SJSA1 (cell line): Measurements from ENCODE around the gene VEGFD. TPM values are rescaled to one million over a fixed set of nuclear protein-coding genes. Genes with fewer than 3 reads are reported as not detected.
A peak's percentile ranks its signal among the peaks of the same experiment; 100 is the strongest.

Experiments
- DNase-seq, 2 experiments: peaks; one replicate each; pipeline ENCODE4 v3.0.0-alpha.2; 2015 to 2020; ENCODE audit warnings: low spot score in 2 of 2, low read depth in 1 of 2
- H3K27ac ChIP-seq: fragments of 250-450 bp; sonication (Bioruptor Pico); 2 replicates; pipeline ENCODE4 v1.5.1; 2020; ENCODE audit warnings: mild to moderate bottlenecking, moderate library complexity
- H3K27me3 ChIP-seq: fragments of 250-450 bp; sonication (Bioruptor Pico); replicated peaks from 2 replicates; pipeline ENCODE4 v1.5.1; 2020; ENCODE audit warnings: mild to moderate bottlenecking, moderate library complexity
- H3K36me3 ChIP-seq: fragments of 250-450 bp; sonication (Bioruptor Pico); 2 replicates; pipeline ENCODE4 v1.5.1; 2020; ENCODE audit warnings: mild to moderate bottlenecking
- H3K4me1 ChIP-seq: fragments of 250-450 bp; sonication (Bioruptor Pico); replicated peaks from 2 replicates; pipeline ENCODE4 v1.6.1; 2021; ENCODE audit warnings: mild to moderate bottlenecking
- H3K4me3 ChIP-seq: fragments of 250-450 bp; sonication (Bioruptor Pico); 2 replicates; pipeline ENCODE4 v1.5.1; 2020; ENCODE audit warnings: mild to moderate bottlenecking
- H3K9me3 ChIP-seq: fragments of 250-450 bp; sonication (Bioruptor Pico); replicated peaks from 2 replicates; pipeline ENCODE4 v1.5.1; 2020; ENCODE audit warnings: mild to moderate bottlenecking
- total RNA-seq: library from RNA; depleted of rRNA; stranded (reverse); fragments of >200 nt; shearing (Covaris generic); gene quantifications from 2 replicates; pipeline ENCODE4 v1.2.3, GENCODE V29; 2014

Gene VEGFD
- total RNA-seq, 1 experiment from 2014 or later: not detected

DNA sequence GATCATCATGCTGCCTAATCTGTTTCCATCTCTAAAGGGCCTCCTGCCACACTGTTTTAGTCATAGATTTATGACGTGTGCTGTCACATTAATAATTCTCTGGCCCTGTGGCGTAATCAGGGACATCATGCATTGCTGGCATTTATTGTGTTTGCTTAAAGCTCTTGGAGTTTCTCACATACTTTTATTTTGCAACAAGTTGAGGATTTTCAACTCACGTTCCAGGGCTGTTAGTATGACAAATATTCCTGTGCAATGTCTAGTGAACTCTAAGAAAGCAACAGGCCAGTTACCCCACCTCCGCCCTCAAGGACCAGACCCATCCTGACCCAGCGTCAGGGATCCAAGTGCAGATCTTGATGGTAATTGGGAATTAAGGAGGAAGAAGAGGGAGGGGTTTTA is 41.1 kb downstream of the VEGFD start:
- DNase-seq: no peak
- Histone ChIP-seq H3K9me3 (no peaks in the 10 kb centered on the region), H3K36me3 (no peaks in the 10 kb centered on the region), H3K4me1 (no peaks in the 10 kb centered on the region), H3K4me3 (no peak overlapping the region), H3K27ac (no peak overlapping the region), H3K27me3 (no peaks in the 10 kb centered on the region)

DNA sequence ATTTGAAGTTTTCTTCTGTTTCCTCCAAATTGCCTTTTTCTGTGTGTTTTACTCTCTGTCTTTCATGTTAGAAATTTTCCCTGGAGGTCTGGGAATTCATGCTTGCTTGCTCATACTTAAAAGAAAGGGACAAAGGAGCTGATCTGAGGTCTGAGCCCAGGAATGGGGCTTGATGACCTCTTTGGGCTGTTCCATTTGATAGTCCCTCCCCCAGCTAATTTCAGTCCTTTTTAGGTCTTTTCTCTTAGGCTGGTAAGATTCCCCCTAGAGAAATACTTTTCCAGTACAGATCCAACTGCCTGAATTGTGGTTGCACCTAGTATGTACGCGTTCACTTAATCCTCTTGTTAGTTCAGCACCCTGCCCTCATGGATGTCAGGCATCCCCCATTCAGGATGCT is 43.3 kb downstream of the VEGFD start:
- no peak for DNase-seq
- no peaks in the 10 kb centered on the region for H3K4me1 ChIP-seq
- no peaks in the 10 kb centered on the region for H3K27me3 ChIP-seq
- no peak overlapping the region for H3K27ac ChIP-seq
- no peaks in the 10 kb centered on the region for H3K9me3 ChIP-seq
- no peaks in the 10 kb centered on the region for H3K36me3 ChIP-seq
- no peak overlapping the region for H3K4me3 ChIP-seq

DNA sequence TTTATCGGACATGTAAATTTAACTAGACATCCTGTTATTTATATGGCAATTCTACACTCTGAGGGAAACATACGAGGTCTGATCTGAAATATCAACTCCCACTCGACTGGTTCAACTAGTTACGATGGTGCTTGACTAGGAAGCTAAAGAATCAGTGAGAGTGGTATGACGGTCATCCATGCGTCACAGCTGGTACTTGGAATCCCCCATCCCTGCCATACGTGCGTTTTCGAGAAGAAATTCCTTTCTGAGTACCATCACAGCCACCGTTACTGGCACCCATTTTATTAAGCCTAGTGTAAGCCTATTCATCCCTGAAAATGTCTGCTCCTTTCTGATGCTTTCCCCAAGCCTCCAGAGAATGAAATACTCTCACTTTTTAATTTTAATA is 48.2 kb downstream of the VEGFD start:
- Histone ChIP-seq H3K9me3 (no peaks in the 10 kb centered on the region), H3K27me3 (no peaks in the 10 kb centered on the region), H3K4me1 (no peaks in the 10 kb centered on the region), H3K4me3 (peak overlapping the region; percentile 72), H3K27ac (peak overlapping the region; percentile 56), H3K36me3 (0 out of 2 replicates have a peak, but pooled peaks cover 2% of the 10 kb centered on the region)
- peak in 1 of 2 experiments; percentile 38 for DNase-seq

DNA sequence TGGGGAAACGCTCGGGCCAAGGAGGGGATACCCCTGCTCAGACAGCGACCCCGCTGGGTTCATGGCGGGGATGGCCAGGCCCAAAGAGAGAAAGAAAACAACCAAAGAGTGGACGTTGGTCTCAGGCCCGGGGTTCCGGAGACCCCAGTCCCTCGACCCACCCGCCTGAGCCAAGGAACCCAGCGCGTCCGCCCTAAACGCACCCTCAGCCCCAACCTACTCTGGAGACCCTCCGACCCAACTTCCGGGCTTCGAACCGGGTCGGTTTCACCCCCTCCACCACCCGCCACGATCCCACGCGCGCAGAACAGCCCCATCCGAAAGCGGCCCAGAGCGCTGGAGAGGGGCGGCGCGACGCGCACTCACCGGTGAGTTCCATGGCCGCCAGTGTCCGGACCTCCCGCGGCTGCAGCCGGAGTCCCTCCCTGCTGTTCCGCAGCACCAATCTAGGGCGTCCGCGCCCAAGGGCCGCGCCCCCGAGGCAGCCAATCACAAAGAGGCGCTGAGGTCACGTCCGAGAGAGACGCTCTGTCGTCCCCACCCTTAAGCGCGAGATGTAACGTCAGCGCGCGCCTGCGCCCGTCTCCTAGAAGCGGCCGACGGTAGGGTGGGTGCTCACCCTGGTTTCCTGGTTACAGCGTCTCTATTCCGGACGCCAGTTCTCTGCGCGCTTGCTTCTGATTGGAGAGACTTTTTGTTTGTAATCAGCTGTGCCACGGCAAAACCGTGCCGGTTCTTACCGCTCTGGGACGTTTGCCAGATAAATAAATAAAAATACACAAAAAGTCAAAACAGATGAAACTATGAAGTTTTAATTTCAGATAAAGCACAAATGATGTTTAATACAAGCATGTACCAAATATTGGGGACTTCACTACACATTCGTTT is 48.8 kb downstream of the VEGFD start, which contains the start of gene PIGA:
TSS of gene PIGA (minus strand) at position 389 of the 888 bp plus-strand sequence. CDS start 3,593 bp downstream, outside the sequence.
- Histone ChIP-seq H3K4me3 (peak within 1 kb of the TSS; percentile 72), H3K36me3 (0 out of 2 replicates have a peak, but pooled peaks cover 2% of the 10 kb centered on the region), H3K27me3 (no peaks in the 10 kb centered on the region), H3K4me1 (no peaks in the 10 kb centered on the region), H3K27ac (peak within 1 kb of the TSS; percentile 83), H3K9me3 (no peaks in the 10 kb centered on the region)
- peak; percentile 92 to 94 for DNase-seq

DNA sequence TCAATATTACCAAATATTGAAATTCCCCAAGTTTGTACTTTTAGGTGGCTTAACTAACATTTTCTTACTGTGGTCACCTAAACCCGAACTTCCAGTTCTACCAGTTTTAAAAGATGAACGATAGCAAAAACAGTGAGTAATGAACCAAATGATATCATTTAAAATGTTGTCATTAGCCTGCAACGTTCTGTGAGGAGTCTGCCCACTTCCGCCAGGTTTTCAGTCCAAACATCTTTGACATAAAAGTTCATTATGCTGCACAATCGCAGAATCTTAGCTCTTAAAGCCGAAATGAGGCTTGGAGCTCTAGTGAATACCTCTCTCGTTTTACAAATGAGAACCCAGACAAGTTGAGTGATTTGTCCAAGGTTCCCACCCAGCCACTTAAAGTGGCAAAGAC is 49.7 kb downstream of the VEGFD start:
- H3K27ac ChIP-seq: peak overlapping the region; percentile 83
- 0 out of 2 replicates have a peak, but pooled peaks cover 2% of the 10 kb centered on the region for H3K36me3 ChIP-seq
- no peaks in the 10 kb centered on the region for H3K27me3 ChIP-seq
- DNase-seq: peak in 1 of 2 experiments; percentile 10
- no peaks in the 10 kb centered on the region for H3K9me3 ChIP-seq
- H3K4me3 ChIP-seq: peak overlapping the region; percentile 72
- H3K4me1 ChIP-seq: no peaks in the 10 kb centered on the region

DNA sequence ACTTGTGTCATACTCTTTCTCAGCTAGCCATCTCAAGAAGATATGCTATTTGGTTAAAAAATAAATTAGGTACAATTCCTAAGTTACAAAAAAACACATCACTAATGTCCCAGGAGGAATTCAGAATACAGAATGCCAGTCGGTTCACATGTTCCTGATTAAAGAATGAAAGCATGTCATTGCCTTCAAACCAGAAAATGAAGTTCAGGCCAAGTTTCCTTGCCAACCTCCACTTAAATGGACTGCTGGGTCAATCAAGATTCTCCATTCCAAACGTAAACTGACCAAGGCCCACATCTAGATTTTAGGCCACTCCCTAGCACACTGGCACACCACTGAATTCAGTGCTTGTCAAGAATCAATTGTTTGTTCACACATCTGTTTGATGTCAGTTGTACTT is 55.4 kb downstream of the VEGFD start:
- Histone ChIP-seq H3K4me1 (no peaks in the 10 kb centered on the region), H3K4me3 (no peak overlapping the region), H3K27me3 (no peaks in the 10 kb centered on the region), H3K9me3 (no peaks in the 10 kb centered on the region), H3K27ac (no peak overlapping the region), H3K36me3 (peaks cover 5% of the 10 kb centered on the region)
- DNase-seq: no peak

DNA sequence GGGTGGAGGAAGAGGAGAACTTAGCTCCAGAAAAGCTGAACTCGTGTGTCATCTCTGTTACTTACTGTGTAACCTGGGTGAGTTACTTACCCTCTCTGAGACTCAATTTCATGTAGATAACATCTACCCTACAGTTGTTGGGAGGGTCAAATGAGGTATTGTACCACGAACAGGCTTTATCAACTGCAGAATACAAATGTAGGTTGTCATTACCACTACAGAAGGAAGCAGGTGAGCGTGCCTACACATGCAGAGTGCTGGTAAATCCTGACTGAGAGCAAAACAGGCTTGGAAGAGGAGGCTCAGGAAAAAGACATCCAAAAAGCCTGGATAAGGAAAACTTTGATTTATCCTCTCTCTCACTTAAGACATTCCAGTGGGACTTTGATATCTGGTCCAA is 56.1 kb downstream of the VEGFD start:
- DNase-seq: no peak
- no peaks in the 10 kb centered on the region for H3K9me3 ChIP-seq
- H3K27me3 ChIP-seq: no peaks in the 10 kb centered on the region
- H3K4me3 ChIP-seq: no peak overlapping the region
- peaks cover 8% of the 10 kb centered on the region for H3K36me3 ChIP-seq
- H3K27ac ChIP-seq: no peak overlapping the region
- H3K4me1 ChIP-seq: no peaks in the 10 kb centered on the region

DNA sequence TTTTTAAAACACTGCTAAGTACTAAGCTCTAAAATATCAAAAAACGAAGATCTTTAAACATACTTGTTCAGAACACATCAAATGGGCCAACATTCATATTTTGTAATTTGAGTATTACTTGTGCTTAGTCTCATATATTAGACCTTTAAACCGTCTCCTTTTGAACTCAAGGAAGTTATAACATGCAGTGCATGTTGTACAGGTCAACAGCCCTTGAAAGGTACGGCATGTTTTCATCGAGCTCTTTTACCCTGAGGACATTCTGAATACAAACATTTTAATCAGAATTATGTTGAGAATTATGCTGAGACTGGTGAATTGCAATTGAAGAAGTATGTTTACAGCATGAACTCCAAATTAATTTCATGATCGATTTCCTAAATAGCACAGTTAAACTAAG is 61.7 kb downstream of the VEGFD start:
- Histone ChIP-seq H3K36me3 (peaks cover 8% of the 10 kb centered on the region), H3K4me3 (no peak overlapping the region), H3K4me1 (no peaks in the 10 kb centered on the region), H3K27ac (no peak overlapping the region), H3K27me3 (no peaks in the 10 kb centered on the region), H3K9me3 (no peaks in the 10 kb centered on the region)
- no peak for DNase-seq

DNA sequence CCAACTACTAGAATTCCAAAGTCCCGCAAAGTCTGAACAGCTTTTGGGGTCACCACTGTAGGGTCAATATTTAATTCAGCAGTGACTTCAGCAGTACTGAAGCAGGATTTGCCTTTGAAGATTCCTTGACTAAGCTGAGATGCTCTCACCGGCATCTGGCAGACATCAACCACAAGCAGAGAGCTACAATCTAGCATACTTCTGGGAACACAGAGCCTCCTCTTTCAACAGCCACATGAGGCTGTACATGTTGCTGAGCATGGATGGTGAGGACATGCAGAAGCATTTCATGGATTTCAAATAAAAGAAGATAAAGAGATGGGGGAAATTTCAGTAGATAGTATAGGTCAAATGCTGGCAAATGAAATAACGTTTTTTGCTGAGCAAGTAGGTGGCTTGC is 62.1 kb downstream of the VEGFD start:
- no peak overlapping the region for H3K27ac ChIP-seq
- peaks cover 8% of the 10 kb centered on the region for H3K36me3 ChIP-seq
- H3K4me1 ChIP-seq: no peaks in the 10 kb centered on the region
- DNase-seq: no peak
- H3K9me3 ChIP-seq: no peaks in the 10 kb centered on the region
- no peak overlapping the region for H3K4me3 ChIP-seq
- H3K27me3 ChIP-seq: no peaks in the 10 kb centered on the region

DNA sequence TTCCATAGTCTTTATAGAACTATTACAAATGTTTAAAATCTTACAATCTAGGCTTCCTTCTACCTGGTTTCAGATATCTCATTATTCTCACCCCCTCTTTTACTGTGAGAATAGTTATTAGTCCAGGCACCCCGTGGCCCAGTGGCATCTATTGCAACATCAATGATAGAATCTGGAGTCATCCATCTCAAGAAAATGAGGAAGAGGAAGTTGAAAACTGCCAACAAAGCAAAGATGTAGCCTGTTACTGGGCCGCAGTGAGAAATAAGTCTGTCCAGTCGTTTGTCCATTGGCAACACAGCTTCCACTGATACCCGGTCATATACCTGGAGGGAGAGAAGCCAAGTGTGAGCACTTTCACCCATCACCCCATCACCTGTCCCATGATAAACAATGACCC is 62.8 kb downstream of the VEGFD start:
- Histone ChIP-seq H3K9me3 (no peaks in the 10 kb centered on the region), H3K4me1 (no peaks in the 10 kb centered on the region), H3K27ac (no peak overlapping the region), H3K27me3 (no peaks in the 10 kb centered on the region), H3K4me3 (no peak overlapping the region), H3K36me3 (peaks cover 8% of the 10 kb centered on the region)
- DNase-seq: no peak

DNA sequence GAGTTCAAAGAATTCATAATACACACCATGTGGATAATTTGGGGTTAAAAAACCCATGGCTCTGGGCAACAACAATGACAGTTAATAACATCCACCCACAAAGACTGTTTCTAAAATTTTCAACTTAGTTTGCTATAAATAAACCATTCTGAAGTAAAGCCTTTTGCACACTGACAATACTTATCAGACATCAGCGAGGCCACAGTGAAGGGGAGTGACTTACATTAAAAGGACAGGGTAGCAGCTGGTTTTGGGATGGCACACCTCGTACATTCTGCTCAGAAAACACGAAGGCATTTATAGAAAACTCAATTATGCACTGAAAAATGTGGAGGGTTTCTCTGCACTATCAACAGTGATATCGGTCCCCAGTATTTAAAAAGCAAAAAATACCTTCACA is 63.9 kb downstream of the VEGFD start:
- no peak overlapping the region for H3K27ac ChIP-seq
- H3K27me3 ChIP-seq: no peaks in the 10 kb centered on the region
- peaks cover 8% of the 10 kb centered on the region for H3K36me3 ChIP-seq
- H3K4me1 ChIP-seq: no peaks in the 10 kb centered on the region
- H3K9me3 ChIP-seq: no peaks in the 10 kb centered on the region
- H3K4me3 ChIP-seq: no peak overlapping the region
- no peak for DNase-seq

DNA sequence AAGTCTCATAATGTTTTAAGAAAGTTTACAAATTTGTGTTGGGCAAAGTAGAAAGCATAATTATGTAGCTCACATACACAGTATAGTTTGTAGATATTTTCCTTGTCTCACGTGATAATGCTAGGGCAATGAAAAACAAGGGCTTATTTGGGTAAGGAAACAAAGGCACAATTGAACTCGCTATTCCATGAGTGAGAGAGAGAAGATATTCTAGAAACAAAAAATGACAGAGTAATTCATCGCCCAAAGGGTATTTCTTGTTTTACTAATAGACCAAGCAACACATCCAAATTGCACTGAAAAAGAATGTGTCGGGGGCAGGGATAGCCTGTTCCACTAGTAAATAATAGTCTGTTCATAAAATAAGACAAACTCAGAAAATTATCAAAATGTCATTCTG is 65.1 kb downstream of the VEGFD start:
- Histone ChIP-seq H3K9me3 (no peaks in the 10 kb centered on the region), H3K36me3 (peaks cover 5% of the 10 kb centered on the region), H3K4me3 (no peak overlapping the region), H3K27ac (no peak overlapping the region), H3K4me1 (no peaks in the 10 kb centered on the region), H3K27me3 (no peaks in the 10 kb centered on the region)
- no peak for DNase-seq

DNA sequence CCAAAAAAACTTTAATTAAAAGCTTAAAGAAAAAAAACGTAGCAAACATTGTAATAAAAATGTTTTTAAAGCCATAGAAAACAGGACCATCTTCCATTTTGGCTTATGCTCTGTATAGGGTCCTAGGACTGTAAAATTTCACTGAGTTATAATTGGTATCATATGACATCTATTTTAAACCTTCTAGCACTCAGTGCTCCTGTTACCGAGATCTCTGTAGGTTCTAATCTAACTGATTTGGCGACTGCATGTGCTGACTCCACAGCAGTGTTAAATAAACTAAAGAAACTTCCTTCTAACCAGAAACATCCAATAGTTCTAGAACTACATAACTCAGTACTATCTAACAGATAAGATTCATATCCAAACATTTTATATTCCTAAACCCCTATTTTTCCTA is 68.7 kb downstream of the VEGFD start, which contains the start of gene ASB11:
TSS of gene ASB11 (minus strand) at position 132 of the 400 bp plus-strand sequence. CDS start at position 97, 35 bp downstream.
- no peak within 1 kb of the TSS for H3K27ac ChIP-seq
- H3K4me1 ChIP-seq: no peaks in the 10 kb centered on the region
- no peaks in the 10 kb centered on the region for H3K27me3 ChIP-seq
- no peak within 1 kb of the TSS for H3K4me3 ChIP-seq
- no peak for DNase-seq
- H3K9me3 ChIP-seq: no peaks in the 10 kb centered on the region
- no peaks in the 10 kb centered on the region for H3K36me3 ChIP-seq

DNA sequence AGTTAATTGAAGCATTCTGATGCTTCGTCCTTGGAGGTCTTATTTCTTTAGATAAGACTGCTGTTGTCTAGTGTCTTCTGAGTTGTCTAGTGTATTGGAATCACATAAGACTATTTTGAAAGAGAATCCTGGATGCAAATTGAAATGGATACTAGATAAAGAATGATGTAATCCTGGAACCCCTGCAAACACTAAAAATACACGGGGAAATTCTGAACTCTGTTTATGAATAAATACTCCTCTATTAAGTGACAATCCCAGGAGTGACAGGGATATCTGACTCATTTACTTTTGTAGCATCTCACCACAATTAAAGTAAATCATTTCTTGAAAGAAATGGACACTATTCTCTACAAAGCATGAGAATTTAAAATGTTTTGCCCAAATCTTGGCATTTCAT is 69.7 kb downstream of the VEGFD start:
- no peaks in the 10 kb centered on the region for H3K36me3 ChIP-seq
- no peak for DNase-seq
- H3K9me3 ChIP-seq: no peaks in the 10 kb centered on the region
- no peaks in the 10 kb centered on the region for H3K27me3 ChIP-seq
- H3K4me1 ChIP-seq: no peaks in the 10 kb centered on the region
- no peak overlapping the region for H3K4me3 ChIP-seq
- H3K27ac ChIP-seq: no peak overlapping the region
